Osteoblast (primary cell): ENCODE measurements around the gene CLUH. TPM values are rescaled to one million over a fixed set of nuclear protein-coding genes. Genes with fewer than 3 reads are reported as not detected.
A peak's percentile ranks its signal among the peaks of the same experiment; 100 is the strongest.

Experiments
- DNase-seq: peaks from one replicate; pipeline ENCODE4 v3.0.0; 2011; ENCODE audit warnings: low spot score, mixed read lengths; ENCODE audit not compliant: insufficient read length; ENCODE audit errors: missing footprints
- H2AFZ ChIP-seq: 2 replicates; pipeline ENCODE4 v1.6.0; 2011; ENCODE audit warnings: mild to moderate bottlenecking, low read length
- H3K27ac ChIP-seq: 2 replicates; pipeline ENCODE4 v1.5.1; 2011; ENCODE audit warnings: mild to moderate bottlenecking, low read depth, low read length, moderate library complexity
- H3K27me3 ChIP-seq: 2 replicates; pipeline ENCODE4 v1.6.0; 2012; ENCODE audit warnings: mild to moderate bottlenecking, control low read depth, inconsistent platforms, low read length, moderate library complexity; ENCODE audit not compliant: insufficient read depth
- H3K36me3 ChIP-seq: 2 replicates; pipeline ENCODE4 v1.5.1; 2011; ENCODE audit warnings: mild to moderate bottlenecking, low read length, control low read depth, moderate library complexity; ENCODE audit not compliant: insufficient read depth
- H3K4me1 ChIP-seq: 2 replicates; pipeline ENCODE4 v1.5.1; 2011; ENCODE audit warnings: mild to moderate bottlenecking, low read length, control low read depth, moderate library complexity; ENCODE audit not compliant: insufficient read depth
- H3K4me2 ChIP-seq: 2 replicates; pipeline ENCODE4 v1.6.0; 2011; ENCODE audit warnings: mild to moderate bottlenecking, low read length; ENCODE audit not compliant: insufficient read depth
- H3K4me3 ChIP-seq: fragments of 200-600 bp; sonication (generic); 3 replicates; pipeline ENCODE4 v1.5.1; 2012; ENCODE audit warnings: mild to moderate bottlenecking, low read length, inconsistent platforms; ENCODE audit not compliant: insufficient read depth
- H3K79me2 ChIP-seq: 2 replicates; pipeline ENCODE4 v1.6.0; 2012; ENCODE audit warnings: mild to moderate bottlenecking, low read length, control low read depth, inconsistent platforms; ENCODE audit not compliant: insufficient read depth
- H3K9me3 ChIP-seq: 2 replicates; pipeline ENCODE4 v1.5.1; 2011; ENCODE audit warnings: low read depth, low read length, control low read depth
- H4K20me1 ChIP-seq: 2 replicates; pipeline ENCODE4 v1.6.0; 2012; ENCODE audit warnings: mild to moderate bottlenecking, low read length, control low read depth; ENCODE audit not compliant: insufficient read depth
- total RNA-seq: library from RNA; depleted of rRNA; stranded (reverse); fragments of >200 nt; gene quantifications from 2 replicates; pipeline ENCODE4 v1.2.3, GENCODE V29; 2012
- TF ChIP-seq, protein P1 (sequence below): IDR thresholded peaks from 2 replicates; pipeline ENCODE4 v1.5.1; 2011; ENCODE audit warnings: mild to moderate bottlenecking, low read depth, low read length, moderate library complexity; ENCODE audit errors: extremely low read depth

Gene CLUH
- total RNA-seq, 1 donor, result 41.6 TPM

DNA sequence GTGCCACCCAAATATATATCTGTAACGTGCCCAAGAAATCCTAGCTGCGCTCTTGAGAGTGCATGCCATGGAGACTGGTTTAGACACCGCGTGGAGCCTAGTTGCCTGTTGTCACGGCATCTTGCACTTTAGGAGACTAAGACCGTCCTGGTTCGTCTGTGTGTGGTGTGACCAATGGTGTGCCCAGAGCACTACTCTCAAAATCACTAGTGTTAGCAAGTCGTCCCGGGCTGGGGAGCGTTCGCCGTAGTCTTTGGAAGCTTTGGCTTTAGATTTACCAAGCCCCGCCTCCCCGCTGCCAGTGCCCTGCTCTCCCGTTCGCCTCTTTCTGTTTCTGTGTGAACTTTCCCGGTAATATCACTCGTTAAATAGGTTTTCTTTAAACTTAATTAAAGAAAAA lies 27.0 kb downstream of the CLUH start:
- peaks cover 29% of the 10 kb centered on the region for H3K79me2 ChIP-seq
- peaks cover 14% of the 10 kb centered on the region for H4K20me1 ChIP-seq
- no peak for DNase-seq
- H3K4me2 ChIP-seq, result no peak overlapping the region
- TF ChIP-seq, protein P1, sequence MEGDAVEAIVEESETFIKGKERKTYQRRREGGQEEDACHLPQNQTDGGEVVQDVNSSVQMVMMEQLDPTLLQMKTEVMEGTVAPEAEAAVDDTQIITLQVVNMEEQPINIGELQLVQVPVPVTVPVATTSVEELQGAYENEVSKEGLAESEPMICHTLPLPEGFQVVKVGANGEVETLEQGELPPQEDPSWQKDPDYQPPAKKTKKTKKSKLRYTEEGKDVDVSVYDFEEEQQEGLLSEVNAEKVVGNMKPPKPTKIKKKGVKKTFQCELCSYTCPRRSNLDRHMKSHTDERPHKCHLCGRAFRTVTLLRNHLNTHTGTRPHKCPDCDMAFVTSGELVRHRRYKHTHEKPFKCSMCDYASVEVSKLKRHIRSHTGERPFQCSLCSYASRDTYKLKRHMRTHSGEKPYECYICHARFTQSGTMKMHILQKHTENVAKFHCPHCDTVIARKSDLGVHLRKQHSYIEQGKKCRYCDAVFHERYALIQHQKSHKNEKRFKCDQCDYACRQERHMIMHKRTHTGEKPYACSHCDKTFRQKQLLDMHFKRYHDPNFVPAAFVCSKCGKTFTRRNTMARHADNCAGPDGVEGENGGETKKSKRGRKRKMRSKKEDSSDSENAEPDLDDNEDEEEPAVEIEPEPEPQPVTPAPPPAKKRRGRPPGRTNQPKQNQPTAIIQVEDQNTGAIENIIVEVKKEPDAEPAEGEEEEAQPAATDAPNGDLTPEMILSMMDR, result no peak
- H3K9me3 ChIP-seq, result no peaks in the 10 kb centered on the region
- H3K4me1 ChIP-seq, result peaks cover 23% of the 10 kb centered on the region
- no peak overlapping the region for H2AFZ ChIP-seq
- no peaks in the 10 kb centered on the region for H3K27me3 ChIP-seq
- no peak overlapping the region for H3K27ac ChIP-seq
- H3K36me3 ChIP-seq, result peaks cover 45% of the 10 kb centered on the region
- H3K4me3 ChIP-seq, result no peak overlapping the region

DNA sequence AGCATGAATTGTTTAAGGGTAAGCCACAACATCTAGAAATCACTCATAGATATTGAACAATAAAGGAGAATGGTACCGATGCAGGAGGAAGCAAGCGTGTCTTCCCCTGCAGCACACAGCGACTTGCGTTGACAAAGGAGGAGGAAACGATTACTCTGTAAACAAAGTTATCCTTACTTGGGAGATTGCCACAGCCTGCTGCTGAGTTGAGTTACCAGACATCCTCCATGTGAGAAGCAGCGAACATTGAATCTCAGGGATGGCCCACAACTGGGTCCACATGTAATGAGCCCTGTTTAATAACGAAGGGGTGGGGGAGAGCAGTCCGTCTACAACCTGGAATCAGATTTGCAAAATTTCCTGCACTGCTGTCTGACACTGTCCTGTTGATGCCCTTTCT lies 27.7 kb downstream of the CLUH start:
- peaks cover 23% of the 10 kb centered on the region for H3K4me1 ChIP-seq
- no peak overlapping the region for H2AFZ ChIP-seq
- no peak for DNase-seq
- peaks cover 50% of the 10 kb centered on the region for H3K36me3 ChIP-seq
- no peak overlapping the region for H3K4me2 ChIP-seq
- peaks cover 35% of the 10 kb centered on the region for H3K79me2 ChIP-seq
- TF ChIP-seq, protein P1, result no peak
- H3K4me3 ChIP-seq, result no peak overlapping the region
- no peaks in the 10 kb centered on the region for H3K27me3 ChIP-seq
- H3K27ac ChIP-seq, result no peak overlapping the region
- H3K9me3 ChIP-seq, result no peaks in the 10 kb centered on the region
- H4K20me1 ChIP-seq, result peaks cover 17% of the 10 kb centered on the region

DNA sequence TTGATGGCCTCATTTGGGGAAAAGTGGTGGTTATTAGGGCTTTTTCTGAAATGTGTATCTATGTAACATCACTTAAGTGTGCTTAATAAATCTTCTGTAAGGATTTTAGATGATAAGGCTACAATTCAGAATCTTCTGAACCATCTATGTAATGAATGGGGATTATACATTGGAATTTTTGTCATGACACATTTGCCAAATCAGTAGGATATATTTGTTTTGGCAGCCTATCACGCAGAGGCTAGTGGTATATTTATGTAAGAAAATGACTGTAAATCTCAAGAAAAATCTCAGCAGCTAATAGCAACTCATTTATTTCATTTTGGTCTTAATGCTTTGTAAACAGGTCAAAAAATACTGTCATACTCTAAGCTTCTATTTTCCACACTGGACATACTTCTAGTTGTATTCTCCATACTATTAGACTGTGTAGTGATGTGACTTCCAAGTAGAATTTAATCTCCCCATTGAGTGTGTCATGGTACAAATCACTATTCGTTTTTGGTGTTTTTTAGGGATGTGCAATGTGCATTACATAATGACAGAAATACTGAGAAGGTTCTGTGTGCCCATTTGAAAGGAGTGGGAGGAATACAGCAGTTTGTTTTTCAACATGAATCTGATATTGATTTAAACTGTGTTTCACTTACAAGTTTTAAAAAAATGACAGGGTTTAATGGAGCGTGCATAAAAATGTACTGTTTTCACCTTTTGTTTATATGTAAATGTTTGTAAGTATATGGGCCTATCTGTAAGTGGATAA lies 29.2 kb downstream of the CLUH start:
- peak; percentile 75 for DNase-seq
- TF ChIP-seq, protein P1, result no peak
- H3K27ac ChIP-seq, result no peak overlapping the region

DNA sequence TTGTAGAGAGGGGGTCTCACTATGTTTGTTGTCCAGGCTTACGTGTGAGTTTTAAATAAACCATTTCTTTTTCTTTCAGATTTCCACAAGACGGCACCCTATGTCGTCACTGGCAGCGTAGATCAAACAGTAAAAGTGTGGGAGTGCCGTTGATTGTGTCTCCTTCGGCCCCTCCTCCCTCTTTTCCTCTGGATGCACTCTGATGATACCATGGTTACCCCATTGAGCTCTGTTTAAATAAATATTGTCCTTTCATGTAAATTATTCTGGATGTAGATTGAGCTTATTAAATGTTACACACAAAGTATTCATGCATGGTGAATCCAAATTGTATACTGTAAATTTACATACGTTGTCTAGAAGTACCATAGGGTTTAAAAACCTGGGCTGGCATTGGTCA lies 29.9 kb downstream of the CLUH start:
- H3K36me3 ChIP-seq, result peaks cover 62% of the 10 kb centered on the region
- H3K9me3 ChIP-seq, result no peaks in the 10 kb centered on the region
- peaks cover 43% of the 10 kb centered on the region for H3K79me2 ChIP-seq
- H4K20me1 ChIP-seq, result peaks cover 14% of the 10 kb centered on the region
- peaks cover 18% of the 10 kb centered on the region for H3K4me1 ChIP-seq
- H3K27ac ChIP-seq, result no peak overlapping the region
- TF ChIP-seq, protein P1, result no peak
- DNase-seq, result no peak
- H3K4me3 ChIP-seq, result no peak overlapping the region
- no peak overlapping the region for H2AFZ ChIP-seq
- H3K4me2 ChIP-seq, result no peak overlapping the region
- no peaks in the 10 kb centered on the region for H3K27me3 ChIP-seq

More for the DNA sequence above, 29.2 kb downstream of the CLUH start:
- no peaks in the 10 kb centered on the region for H3K27me3 ChIP-seq
- no peak overlapping the region for H3K4me3 ChIP-seq
- no peak overlapping the region for H2AFZ ChIP-seq
- H3K36me3 ChIP-seq, result peaks cover 58% of the 10 kb centered on the region
- H3K4me1 ChIP-seq, result peaks cover 23% of the 10 kb centered on the region
- no peak overlapping the region for H3K4me2 ChIP-seq
- H4K20me1 ChIP-seq, result peaks cover 18% of the 10 kb centered on the region
- H3K9me3 ChIP-seq, result no peaks in the 10 kb centered on the region
- H3K79me2 ChIP-seq, result peaks cover 39% of the 10 kb centered on the region
